ENCODE data around the gene STK11IP. TPM values are rescaled to one million over a fixed set of nuclear protein-coding genes. Genes with fewer than 3 reads are reported as not detected.

The STK11IP gene
- total RNA-seq, 1 donor from 2014 or later: 44.4 TPM

GRCh38 chr2:219581346-219581745 lies 16.3 kb upstream of the STK11IP start:
- no peak for DNase-seq (ENCODE audit: low spot score)

GRCh38 chr2:219591091-219591490 lies 6.6 kb upstream of the STK11IP start:
- DNase-seq (ENCODE audit: low spot score): no peak

- no peak for DNase-seq (ENCODE audit: low spot score)
Measured at GRCh38 chr2:219592736-219593135, 4.9 kb upstream of the STK11IP start.

GRCh38 chr2:219593154-219593553 lies 4.5 kb upstream of the STK11IP start:
- DNase-seq (ENCODE audit: low spot score): no peak

DNA sequence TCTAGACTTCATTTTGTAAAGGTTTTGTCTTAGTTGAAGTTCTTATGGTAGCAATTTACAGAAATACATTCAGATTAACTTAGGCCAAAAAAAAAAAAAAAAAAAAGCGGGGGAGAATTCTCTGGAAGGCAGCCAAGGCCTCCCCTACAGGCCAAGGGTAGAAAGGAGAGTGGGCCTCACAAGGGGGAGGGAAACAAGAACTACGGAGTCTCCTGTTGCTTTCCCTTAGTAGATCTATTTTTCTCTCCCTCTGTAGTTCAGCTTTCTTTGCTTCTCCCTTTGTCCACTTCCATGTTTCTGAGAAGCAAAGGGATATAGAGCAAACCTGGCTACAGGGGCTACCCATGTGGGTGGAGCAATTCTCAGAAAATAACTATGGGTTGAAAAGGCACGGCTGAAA lies 2.4 kb upstream of the STK11IP start:
- no peak for DNase-seq (ENCODE audit: low spot score)

- no peak for DNase-seq (ENCODE audit: low spot score)
Measured at GRCh38 chr2:219596954-219597551, 604 bp upstream of the STK11IP start.

GRCh38 chr2:219598308-219599078 lies 836 bp downstream of the STK11IP start:
- no peak for DNase-seq (ENCODE audit: low spot score)

DNA sequence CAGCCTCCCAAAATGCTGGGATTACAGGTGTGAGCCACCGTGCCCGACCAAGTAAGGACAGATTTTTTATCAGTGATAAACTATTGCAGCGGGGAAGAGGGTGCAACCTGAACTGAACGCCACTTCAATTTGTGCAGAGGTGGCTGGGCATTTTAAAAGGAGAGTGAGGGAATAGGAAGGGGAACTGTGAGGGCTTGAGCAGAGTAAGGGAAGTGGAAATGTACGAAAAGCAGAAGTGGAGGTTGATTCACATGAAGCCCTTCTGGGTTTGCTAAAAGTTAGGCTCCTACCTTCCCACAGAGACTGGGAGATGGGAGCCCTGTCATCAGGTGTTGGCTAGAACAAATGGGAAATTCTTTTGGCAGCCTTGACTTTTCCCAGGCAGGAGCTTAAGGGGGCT lies 6.1 kb downstream of the STK11IP start:
- DNase-seq (ENCODE audit: low spot score): no peak

- no peak for DNase-seq (ENCODE audit: low spot score)
Measured at GRCh38 chr2:219605607-219605954, 7.9 kb downstream of the STK11IP start.

GRCh38 chr2:219607931-219608330 lies 10.3 kb downstream of the STK11IP start:
- no peak for DNase-seq (ENCODE audit: low spot score)

DNA sequence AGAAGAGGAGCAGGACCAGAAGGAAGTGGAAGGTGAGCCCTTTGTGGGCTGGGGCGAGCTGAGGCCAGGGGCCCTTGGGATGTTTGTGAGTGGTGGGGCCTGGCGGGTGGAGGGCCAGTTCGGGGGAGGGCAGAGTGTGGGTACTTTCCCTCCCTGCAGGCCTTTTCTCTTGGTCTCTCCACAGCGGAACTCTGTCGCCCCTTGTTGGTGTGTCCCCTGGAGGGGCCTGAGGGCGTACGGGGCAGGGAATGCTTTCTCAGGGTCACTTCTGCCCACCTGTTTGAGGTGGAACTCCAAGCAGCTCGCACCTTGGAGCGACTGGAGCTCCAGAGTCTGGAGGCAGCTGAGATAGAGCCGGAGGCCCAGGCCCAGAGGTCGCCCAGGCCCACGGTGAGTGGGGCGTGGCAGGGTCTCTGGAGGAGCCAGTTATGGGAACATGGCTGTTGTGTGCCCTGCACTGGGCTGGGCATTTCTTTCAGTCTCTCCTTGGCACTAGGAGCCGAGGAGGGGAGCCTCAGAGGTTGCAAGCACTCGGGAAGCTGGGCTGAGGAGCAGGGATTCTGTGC lies 10.8 kb downstream of the STK11IP start:
- DNase-seq (ENCODE audit: low spot score): no peak

DNA sequence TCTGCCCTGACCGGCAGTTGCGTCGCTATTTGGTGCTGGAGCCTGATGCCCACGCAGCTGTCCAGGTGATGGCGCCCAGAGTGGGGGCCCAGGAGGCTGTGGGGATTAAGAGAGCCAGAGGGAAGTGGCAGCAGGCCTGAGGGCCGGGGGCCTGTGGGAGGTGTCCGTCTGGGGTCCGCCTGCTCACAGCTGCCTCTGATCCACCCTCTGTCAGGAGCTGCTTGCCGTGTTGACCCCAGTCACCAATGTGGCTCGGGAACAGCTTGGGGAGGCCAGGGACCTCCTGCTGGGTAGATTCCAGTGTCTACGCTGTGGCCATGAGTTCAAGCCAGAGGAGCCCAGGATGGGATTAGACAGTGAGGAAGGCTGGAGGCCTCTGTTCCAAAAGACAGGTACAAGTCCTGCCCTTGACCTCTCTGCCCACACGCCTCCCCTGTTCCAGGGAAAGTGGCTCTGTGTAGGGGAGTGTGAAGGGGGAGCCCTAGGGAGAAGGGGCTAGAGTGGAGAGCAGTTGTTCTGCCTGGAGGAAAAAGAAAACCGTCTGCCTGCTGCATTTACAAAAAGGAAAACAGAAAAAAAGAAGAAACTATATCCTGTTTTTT lies 11.6 kb downstream of the STK11IP start:
- DNase-seq (ENCODE audit: low spot score): no peak

DNA sequence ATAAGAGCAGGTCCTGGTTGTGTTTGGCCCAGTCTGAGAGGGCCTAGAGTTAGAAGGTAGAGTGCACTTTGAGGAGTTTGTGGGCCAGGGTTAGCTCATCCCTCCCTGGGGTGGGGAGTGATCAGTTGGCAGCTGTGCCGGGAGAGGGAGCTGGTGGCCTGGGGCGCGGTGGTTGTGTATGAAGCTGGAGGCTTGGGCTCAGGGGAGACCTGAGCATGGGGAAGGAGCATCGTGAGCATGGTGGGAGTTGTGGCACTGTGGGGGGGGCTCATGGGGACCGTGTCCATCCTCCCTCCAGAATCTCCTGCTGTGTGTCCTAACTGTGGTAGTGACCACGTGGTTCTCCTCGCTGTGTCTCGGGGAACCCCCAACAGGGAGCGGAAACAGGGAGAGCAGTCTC lies 13.6 kb downstream of the STK11IP start:
- no peak for DNase-seq (ENCODE audit: low spot score)

DNA sequence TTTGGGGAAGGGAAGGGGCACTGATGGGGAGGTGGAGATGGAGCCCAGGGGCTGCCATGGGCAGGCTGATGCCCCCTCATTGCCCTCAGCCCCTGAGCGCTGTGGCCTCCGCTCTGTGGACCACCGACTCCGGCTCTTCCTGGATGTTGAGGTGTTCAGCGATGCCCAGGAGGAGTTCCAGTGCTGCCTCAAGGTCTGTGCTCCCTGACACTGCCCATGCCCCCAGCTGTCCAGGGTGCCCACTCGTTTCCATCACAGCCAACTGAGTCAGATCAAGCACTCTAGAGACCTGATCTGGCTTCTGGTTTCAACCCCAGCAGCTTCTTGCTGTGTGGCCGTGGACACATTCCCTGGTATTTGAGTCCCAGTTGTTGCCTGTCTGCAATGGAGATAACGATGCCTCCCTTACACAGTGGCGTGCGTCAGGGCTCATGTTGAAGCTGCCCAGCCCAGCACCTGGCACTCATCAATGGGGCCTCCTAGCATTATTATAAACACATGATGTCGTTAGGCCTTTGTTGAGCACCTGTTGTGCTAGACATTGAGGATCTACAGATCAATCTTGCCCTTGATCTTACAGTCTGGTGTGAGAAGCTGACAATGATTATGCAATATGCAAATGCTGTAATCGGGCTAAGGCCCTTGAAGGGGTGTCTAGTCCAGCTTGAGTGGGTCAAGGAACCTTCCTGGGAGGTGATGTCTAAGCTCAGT lies 14.4 kb downstream of the STK11IP start:
- DNase-seq (ENCODE audit: low spot score): no peak

- DNase-seq (ENCODE audit: low spot score): no peak
Measured at GRCh38 chr2:219612577-219613286, 15.1 kb downstream of the STK11IP start.

DNA sequence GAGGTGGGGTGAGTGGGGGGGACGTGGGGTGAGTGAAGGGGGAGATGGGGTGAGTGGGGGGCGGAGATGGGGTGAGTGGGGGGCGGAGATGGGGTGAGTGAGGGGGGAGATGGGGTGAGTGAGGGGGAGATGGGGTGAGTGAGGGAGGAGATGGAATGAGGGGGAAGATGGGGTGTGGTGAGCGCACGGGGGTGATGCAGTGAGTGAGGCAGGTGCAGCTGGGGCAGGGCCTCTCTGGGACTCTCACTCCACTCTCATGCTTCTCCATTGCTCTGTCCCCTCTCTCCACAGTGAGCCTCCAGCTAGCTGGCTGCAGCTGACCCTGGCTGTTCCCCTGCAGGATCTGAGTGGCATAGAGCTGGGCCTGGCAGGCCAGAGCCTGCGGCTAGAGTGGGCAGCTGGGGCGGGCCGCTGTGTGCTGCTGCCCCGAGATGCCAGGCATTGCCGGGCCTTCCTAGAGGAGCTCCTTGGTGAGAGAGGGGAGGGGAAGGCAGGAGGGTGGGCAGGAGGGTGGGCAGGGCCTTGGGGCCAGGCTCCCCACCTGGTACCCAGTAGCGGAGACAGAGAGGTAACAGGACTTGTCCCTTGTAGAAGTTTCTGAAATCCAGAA lies 15.9 kb downstream of the STK11IP start:
- no peak for DNase-seq (ENCODE audit: low spot score)

GRCh38 chr2:219614076-219614860 lies 16.6 kb downstream of the STK11IP start:
- no peak for DNase-seq (ENCODE audit: low spot score)

DNA sequence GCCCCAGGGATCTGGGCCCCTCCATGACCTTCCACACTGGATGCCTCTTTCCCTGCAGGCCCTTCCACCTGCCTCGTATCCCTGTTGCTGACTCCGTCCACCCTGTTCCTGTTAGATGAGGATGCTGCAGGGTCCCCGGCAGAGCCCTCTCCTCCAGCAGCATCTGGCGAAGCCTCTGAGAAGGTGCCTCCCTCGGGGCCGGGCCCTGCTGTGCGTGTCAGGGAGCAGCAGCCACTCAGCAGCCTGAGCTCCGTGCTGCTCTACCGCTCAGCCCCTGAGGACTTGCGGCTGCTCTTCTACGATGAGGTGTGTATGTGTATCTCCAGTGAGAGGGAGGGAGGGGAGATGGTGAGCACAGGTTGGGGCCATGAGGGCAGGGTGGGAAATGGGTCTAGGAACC lies 17.4 kb downstream of the STK11IP start:
- DNase-seq (ENCODE audit: low spot score): no peak

- no peak for DNase-seq (ENCODE audit: low spot score)
Measured at GRCh38 chr2:219615894-219616293, 18.2 kb downstream of the STK11IP start.

DNA sequence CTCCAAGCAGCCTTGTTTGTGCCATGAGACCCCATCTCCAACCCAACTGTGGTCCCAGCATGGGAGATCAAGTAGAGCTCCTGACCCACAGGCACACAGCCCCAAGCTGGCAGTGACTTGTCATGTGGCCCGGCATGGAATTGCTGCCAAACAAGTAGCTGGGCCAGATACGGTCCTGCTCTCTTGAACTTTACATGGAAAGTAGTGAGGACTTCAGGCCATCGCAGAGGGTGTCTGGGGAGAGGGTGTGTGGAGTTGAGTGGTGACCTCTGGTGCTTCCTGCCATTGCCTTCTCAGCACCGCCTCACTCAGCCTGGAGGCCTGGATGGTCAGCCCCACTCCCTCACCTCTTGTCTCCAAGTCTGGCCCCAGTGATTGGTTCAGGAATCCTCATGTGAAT lies 18.9 kb downstream of the STK11IP start:
- no peak for DNase-seq (ENCODE audit: low spot score)
